GM21515 (cell line): Measurements from ENCODE around the gene NEDD9.

Source experiments
- ATAC-seq: cut with Tn5 transposase; IDR thresholded peaks from one replicate; pipeline ENCODE4 v1.9.1; 2021; ENCODE audit not compliant: unreplicated experiment

Gene NEDD9

DNA sequence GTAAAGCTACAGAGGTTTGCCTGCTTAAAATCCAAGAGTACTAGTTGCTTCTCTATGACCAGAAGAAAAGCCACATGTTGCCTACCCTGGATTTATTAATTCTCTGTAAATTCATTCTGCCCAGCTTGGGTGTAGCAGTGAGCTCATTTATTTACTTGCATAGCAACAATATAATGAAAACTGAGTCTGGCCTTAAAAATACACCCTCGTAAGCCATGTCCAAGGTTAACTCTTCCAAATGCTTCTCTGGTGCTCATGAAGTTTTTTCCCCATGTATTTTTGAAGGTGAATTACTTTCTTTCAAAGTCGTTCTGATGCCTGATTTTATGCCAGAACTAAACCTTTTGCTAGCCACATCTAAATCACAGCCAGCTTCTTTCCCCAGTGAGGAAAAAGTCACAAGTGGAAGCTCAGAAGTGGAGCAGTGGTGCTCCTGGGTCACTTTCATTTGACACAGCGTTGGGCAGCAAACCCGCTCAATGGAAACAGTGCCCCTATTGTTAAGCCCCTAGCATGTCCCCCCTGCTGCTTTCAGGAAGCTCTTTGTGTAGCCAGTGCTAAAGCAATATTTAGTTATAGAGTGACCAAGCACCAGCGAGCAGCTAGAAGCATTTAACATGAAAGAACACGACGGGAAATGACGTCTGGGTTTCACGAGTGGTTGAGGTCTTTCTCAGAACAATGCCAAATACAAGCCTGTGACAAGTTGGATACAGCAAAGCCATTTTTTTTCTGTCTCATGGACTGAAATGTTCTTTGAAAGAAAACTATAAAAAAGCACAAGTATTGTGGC is 29.8 kb downstream of the NEDD9 start:
- no peak for ATAC-seq

DNA sequence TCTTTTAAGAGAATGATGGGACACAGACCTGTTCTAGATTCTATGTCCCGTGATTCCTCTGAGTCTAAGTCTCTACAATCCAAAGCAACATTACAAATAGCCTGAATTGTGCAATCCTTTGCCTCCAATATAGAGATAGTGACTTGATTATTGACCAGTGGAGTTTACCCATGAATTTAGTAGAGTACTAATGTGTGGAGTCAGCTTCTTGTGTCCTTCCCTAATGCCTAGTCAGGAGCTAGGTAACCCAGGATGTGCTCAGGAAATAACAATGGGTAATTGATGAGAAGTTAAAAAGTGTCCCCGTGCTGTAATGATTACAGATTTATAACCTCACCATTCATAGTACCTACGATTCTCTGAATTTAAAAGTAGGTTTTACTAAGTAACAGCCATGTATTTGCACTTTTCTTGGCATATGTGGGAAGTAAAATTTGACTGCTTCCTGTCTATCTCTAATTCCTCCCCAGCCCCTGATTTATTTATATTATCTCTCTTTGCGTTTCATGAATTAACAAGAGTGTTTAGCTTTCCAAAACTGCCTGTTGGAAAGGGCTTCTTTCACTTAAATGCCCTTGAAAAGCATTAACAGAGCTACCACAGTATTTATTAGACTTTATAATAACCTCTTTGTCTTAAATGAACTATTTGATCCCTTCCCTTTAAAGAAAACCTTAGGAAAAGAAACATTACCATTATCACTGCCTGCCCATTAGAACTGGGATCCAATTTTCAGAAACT is 30.5 kb downstream of the NEDD9 start:
- ATAC-seq, result no peak

DNA sequence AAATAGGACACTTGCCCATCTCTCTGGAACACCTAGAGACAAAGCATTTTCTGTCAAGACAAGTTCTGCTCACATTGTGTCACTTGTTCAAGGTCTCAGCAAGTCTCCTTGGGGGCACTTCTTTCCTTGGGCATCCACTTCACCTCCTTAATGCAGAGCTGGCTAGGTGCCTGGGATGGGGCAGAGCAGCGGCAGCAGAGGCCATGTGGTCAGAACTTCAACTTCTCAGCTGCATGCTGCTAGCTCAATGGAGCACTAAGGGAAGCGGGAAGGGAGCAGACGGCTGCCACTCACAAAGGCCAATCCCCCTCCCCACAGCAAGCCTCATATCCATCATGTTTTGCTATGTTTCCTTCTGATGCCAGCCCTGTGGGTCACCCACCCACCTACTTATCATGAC is 31.5 kb downstream of the NEDD9 start:
- no peak for ATAC-seq

DNA sequence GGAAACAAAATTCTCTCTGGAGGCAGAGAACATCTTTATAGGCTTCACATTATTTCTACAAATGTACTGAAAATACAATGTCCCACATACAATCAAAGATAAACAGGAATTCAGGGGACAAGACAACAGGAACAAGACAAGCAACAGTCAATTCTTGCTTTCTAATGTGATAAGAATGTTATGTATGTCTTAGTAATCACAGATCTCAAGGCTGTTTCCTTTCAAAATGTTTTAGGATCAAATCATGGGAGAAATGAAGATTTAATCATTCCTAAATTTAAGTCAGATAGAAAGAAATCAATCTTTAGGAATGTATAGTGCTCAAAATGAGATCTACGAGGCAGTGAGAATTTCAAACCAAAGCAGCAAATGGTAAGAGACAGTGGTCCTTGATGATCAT is 32.1 kb downstream of the NEDD9 start:
- no peak for ATAC-seq

DNA sequence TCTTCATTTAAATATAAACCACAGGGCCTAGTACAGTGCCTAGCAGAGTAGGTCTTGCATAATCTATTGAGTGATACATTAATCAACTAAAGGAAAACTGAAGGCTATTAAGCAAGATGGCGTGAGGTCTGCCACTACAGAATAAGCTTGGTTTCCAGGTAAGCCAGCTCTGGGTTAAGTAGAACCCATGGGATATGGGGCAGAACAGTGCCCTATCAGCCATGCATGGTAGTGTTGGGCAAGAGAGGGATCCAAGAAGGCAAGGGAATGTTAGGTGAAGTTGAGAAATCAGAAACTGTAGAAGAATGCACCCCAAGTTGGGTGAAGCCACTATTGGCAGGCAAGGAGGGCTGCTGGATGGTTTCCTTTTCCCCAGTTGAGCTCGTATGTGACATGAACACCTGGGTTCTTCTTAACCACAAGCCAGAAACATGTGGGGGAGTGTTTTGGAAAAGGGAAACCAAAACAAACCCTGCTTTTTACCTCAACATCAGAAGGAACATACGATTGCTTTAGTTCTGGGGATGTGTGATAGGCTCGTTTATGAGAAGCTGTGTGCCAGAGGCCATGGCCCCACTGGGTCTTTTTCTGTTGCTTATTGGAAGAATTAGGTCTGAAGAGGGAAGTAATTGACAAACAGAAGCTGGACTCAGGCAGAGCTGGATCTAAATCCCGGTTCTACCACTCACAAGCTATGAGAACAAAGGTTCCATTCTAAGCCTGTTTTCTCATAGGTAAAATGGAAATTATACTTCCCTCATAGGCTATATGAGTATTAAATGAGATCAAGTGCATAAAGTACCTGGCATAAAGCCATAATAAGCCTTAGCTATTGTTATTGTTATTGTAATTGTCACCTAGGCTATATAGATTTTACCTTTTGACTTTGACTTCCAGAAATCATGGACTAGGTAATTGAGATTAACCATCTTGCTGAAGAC is 33.5 kb downstream of the NEDD9 start:
- ATAC-seq, result no peak

DNA sequence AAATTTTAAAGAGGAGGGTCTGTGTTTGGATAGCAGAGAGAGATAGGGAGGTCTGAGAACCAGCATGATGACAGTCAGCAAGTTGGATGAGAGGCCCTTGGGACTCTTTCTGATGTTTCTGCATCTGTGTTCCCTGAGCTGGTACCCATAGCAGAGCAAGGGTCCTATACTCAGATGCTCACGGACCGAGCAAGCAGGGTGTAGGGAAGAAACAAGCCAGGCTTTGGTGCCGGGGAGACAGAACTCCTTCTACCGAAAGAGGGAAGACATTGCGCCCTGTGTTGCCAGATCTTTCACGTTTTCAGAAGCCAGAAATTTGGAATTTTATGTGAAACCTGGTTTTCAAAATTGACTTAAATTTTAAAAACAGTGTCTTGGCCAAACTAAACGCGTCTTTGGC is 34.6 kb downstream of the NEDD9 start:
- ATAC-seq, result no peak

DNA sequence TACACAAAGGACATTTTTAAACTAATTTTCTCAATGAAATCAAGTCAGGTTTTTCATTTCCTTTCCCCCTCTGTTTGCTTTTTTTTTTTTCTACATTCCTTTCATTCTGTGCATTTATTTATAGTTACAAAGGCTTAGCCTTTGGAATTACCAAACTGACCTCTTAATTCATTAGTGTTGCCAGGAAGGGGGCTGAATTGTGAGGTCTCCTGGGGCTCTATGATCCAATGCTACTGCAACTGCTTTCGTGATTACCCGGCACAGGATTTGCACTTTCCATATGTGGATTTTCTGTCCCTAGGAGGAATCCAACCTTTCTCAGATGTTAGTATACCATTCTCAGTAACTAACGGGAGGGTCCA is 35.3 kb downstream of the NEDD9 start:
- ATAC-seq, result no peak

DNA sequence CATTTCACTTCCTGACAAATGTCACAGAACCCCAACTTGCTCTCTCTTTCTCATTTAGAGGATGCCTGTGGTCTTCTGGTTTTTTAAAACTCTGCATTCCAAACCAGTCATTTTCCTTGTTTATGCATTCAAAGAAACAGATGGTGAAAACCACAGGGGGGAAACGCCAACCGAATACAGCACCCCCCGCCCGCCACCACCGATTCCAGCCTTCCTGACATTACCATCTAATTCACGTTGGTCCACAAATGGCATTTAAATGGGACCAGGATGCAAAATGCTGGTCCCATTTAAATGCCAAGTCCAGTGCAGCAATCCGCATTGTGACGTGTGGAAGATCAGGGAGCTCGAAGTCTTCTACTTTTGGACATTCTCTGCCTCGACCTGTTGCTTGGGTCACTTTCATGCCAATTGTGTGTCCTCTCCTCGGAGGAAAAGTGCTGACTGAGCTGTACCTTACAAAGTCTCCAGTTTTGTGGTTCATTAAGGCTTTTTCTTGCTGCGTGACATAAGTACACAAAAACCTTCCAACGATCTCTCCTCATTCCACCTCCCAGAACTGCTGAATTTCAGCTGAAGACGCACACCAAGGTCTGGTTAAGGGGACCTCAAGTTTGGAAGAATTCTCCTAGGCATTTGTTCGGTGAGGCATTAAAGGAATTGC is 35.8 kb downstream of the NEDD9 start:
- ATAC-seq, result no peak

DNA sequence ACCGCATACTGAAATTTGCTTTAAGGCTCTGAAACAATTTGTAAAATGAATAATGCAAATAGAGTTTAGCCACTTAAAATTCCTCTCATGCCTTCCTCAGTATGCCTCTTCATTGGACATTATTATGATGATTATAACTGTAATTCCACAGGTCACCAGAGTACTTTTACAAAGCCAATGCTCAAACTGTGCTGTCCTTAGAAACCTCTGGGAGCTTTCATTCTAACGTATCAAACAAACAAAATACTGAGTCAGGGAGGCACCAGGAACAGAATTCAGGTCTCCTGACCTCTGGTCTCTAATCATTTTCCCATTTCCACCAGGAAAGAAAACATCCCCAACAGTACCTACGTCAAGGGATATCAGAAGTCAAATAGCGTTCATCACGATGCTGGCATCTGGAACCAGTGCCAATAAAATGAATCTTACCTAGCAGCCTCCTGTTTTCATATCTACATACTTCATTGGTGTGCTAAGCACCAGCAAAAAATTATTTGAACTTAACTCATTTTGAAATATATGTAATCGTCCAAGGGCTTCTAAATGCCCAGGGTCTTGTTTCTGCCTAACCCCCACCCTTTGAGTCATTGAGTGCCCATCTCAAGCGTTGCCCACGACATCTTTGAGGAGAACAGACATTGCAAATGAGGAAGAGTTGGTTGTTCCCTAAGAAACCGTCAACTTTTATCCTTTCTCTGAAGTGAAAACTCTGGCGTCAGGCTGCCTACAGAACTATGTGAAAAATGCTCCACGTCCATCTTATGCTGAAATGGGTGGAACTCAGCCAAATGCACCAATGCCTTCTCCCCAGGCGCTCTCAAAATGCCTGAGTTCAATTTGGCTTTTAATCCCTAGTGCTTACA is 37.9 kb downstream of the NEDD9 start:
- ATAC-seq, result no peak

DNA sequence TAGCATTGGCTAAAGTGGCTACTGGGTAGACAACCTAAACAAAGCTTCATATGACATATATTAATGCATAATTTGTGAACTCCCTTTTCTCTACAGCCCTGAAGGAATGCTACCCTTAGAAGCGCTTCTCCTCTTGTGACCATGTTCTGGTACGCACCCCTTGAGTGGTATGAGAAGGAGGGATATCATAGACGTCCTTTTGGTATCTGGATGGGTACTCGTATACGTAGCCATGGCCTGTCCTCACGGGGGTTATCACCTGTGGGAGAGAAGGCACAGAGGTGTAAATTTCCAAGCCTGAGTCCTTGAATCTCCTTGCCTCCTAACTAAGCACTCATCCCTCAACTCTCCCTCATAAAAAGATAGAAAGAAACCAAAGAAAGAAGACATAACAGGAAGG is 39.0 kb downstream of the NEDD9 start:
- ATAC-seq, result no peak

DNA sequence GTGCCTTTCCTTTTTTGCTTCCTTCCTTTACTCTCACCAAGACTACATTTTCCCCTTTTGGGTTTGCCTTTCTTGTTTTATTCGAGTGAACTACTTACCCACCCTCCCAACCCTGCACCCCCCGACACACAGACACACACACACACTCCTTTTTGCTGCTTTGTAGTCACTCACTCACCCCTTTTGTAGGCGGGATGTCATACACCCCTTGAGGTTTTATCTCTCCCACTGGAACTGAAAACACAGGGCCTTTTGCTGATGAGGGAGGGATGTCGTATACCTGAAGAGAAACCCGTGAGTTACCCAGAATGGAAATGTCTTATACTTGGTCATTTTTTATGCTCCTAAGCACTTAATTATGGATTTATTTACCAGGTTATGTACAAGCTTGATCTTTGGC is 40.3 kb downstream of the NEDD9 start:
- ATAC-seq, result no peak

DNA sequence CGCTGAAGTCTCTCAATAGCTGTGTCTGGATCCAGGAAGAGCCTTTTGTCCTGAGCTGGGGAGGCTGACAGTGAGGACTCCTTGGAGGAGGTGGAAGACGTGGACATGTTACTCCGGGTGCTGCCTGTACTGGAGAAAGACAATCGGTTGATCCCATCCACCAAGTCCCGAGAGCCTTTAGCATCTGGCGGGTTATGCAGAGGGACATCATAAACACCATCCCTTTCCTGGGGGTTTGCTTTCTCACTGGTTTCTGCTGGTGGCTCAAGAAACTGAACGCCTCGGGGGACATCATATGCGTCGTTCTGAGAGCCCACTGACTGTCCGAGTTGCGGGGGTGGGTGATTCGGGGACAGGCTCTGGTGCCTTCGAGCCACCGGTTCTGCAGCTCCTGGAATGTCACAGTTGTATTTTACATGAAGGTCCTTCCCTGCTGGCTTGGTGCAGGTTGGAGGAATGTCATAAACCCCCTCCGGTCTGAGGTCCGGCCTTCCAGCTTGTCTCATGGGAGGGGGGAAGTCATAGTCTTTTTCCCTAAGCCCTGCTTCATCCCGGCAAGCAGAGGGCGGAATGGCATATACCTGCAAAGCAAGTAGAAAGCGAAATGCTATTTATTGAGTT is 41.7 kb downstream of the NEDD9 start:
- ATAC-seq, result no peak

DNA sequence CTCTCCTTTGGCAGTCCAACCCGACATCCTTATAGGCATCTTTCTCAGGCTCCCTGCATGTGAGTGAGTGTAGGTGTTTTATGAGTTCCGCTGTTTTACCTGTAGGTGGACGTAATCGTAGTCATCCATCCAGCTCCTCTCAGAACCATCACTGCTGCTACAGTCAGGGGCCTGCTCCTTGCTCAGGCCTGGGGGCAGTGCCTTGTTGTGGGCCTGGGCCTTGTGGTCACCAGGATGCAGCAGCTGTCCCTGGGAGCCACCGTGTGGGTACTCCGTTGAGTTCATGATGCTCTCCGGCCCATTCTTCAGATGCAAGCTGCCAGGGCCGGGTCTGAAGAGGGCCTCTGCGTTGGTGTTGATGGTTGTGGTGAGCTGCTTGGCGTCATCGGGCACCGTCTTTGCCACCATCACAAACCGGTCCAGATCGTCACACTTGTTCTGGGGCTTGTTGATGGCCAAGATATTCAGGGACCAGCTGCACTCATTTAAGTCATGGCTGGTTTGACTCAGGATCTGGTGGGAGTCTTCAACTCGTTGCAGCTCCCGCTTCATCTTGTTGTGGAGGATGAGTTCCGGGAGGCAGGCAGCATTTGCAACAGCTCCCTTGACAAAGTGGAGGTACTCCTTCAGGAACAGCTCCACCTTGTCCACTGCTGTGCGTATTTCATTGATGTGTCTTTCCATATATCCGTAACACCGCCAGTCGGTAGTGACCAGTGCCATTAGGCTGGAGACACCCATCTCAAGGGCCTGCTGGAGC is 42.4 kb downstream of the NEDD9 start:
- ATAC-seq, result no peak

DNA sequence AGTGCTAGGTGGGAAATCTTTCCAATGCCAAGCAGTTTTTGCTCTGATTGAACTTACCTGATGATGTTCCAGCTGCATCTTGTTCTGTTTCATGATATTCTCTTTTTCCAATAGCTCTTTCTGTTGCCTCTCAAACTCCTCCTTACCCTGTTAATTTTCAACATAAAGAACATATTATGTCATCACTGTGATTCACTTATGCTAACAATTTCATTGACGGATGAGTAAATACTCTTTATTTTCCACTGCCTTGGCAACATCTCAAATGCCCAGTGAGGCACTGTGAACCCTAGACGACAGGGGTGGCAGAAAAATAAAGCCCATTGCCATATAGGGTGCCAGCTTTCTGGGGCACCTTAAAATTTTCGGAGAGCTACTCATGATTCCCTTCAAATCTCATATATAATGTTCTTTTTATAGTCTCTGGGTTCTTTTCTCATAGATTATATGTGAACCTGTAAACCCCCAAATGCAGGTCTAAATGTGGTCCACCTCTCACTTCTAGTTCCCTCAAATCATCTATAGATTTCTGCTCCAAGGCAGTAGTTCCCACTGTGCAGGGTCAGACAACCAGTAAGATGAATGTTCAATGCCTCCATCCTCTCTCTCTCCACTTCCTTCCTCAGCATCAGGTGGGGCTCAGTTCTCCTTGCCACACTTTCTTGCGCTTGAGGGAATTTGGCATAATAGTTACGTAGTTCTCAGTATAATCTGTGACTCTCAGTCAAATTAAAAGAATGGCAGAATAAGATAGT is 44.1 kb downstream of the NEDD9 start:
- no peak for ATAC-seq

DNA sequence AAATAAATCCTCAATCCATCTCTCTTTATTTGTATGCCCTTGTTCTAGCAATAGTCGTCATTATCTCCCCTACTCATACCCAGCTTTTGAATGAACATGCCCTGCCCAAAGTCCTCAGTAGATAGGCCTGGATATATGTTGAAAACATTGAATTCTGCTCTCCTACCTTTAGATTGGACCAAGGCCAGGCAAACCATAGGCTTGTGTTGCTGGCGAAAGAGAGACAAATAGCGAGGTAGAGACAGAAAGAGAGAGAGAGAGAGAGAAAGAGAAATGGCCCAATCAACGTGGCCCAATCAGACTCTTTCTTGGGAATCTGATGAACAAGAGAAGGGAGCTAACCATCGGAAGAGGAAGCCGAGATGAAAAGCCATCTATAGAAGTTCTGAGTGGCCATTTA is 45.2 kb downstream of the NEDD9 start:
- ATAC-seq, result no peak

DNA sequence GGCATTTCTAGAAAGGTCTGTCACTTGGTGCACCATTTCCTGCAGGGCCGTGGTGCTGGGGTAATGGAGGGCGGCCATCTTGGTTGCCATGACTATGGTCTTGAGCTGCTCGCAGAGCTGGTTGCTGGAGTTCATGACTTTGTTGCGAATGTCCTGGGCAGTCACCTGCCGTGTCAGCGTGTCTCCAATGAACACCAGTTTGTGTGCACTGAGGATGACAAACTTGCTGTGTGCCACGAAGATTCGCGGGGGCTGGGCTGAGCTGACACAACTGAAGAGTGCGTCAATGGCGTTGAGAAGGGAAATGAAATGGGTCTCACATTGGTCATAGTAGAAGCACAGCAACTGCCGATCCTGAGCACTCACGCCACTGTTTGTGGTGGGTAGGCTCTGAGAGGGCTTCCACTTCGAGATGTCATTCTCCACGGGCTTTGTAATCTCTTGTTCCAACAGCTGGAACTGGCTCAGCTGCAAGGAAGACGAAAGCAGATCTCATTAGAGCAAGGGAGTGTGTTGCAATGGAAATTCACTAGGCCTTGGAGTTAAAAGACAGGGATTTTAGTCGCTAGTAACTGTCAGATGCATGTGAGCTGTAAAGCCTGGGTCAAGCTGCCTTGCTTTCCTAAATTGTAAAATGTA is 47.1 kb downstream of the NEDD9 start:
- no peak for ATAC-seq

DNA sequence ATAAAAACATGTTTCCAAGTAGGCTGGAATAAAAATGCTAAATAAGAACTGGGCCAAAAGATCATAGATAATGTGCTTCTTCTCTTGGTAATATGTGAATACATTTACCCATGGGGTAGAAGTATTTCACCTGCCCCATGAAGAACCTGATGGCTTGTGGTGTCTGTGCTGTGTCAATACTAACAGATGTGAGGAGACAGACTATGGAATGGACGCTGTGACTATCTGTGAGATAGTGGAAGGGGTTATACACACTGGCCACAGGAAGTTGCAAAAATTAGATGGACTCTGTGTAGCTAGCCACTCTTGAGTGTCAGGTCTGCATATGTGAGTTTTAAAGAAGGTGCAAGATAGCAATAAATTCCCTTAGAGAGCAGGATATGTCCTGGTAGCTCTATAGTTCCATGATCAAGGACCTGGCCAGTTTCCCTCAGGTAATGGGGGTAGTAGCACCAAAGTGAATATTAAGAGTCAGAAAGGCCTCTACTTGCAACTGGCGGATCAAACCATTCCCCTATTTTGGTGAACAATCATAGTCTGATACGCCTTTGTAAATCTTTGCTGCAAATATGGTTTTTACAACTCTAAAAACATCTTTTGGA is 48.6 kb downstream of the NEDD9 start:
- ATAC-seq, result no peak
